ENCODE measurements around the gene CELF3. TPM values are rescaled to one million over a fixed set of nuclear protein-coding genes. Genes with fewer than 3 reads are reported as not detected.

Gene CELF3
- polyA plus RNA-seq, 1 donor (not counting 4 experiments of a cell fraction or from before 2014, with no cell fraction given): not detected

DNA sequence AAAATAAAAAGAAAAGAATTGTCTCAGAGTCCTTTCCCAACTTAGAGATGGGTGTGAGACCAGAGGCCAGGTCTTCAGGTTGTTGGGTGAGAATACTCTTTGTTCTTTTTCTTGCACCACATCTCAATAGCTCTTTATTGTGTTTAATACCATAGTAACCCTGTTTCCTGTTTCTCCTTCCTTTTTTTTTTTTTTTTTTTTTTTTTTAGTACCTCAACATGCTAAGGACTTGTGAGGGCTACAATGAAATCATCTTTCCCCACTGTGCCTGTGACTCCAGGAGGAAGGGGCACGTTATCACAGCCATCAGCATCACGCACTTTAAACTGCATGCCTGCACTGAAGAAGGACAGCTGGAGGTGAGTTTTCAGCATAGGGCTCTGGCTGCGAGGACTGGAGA, 24.4 kb downstream of the CELF3 start:
- TF ChIP-seq, protein P1, sequence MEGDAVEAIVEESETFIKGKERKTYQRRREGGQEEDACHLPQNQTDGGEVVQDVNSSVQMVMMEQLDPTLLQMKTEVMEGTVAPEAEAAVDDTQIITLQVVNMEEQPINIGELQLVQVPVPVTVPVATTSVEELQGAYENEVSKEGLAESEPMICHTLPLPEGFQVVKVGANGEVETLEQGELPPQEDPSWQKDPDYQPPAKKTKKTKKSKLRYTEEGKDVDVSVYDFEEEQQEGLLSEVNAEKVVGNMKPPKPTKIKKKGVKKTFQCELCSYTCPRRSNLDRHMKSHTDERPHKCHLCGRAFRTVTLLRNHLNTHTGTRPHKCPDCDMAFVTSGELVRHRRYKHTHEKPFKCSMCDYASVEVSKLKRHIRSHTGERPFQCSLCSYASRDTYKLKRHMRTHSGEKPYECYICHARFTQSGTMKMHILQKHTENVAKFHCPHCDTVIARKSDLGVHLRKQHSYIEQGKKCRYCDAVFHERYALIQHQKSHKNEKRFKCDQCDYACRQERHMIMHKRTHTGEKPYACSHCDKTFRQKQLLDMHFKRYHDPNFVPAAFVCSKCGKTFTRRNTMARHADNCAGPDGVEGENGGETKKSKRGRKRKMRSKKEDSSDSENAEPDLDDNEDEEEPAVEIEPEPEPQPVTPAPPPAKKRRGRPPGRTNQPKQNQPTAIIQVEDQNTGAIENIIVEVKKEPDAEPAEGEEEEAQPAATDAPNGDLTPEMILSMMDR (optimal IDR thresholded peaks at IDR 0.05 in 1 of 3, IDR thresholded peaks at IDR 0.05 in 1 of 3, conservative IDR thresholded peaks at IDR 0.05 in 1 of 3; ENCODE audit: extremely low read depth in 1 of 3, insufficient read depth in 2 of 3, low read length in 3 of 3): no peak
- TF ChIP-seq EZH2 (IDR thresholded peaks at IDR 0.05; ENCODE audit: low read length): no peak
- Histone ChIP-seq H3K4me2 (ENCODE audit: control insufficient read depth, extremely low read depth, insufficient read depth, low read depth, low read length) (no peak overlapping the region), H3K9me1 (ENCODE audit: control insufficient read depth, extremely low read depth, insufficient read depth, low read length) (no peaks in the 10 kb centered on the region), H3K27me3 (ENCODE audit: control insufficient read depth, extremely low read depth, insufficient read depth, low read length) (no peaks in the 10 kb centered on the region), H3K36me3 (ENCODE audit: control insufficient read depth in 2 of 2, extremely low read depth in 1 of 2, insufficient read depth in 2 of 2, low read length in 2 of 2) (peaks cover 6% of the 10 kb centered on the region in 2 experiments), H3K79me2 (ENCODE audit: control insufficient read depth, insufficient read depth, low read length) (no peaks in the 10 kb centered on the region), H3K4me1 (ENCODE audit: control insufficient read depth, extremely low read depth, insufficient read depth, low read length) (no peaks in the 10 kb centered on the region), H3K27ac (ENCODE audit: control insufficient read depth, insufficient read depth, low read length) (no peak overlapping the region), H2AFZ (ENCODE audit: control insufficient read depth, low read length) (no peak overlapping the region), H3K9me3 (ENCODE audit: control insufficient read depth, low read depth, low read length) (no peaks in the 10 kb centered on the region), H3K4me3 (ENCODE audit: control insufficient read depth in 2 of 3, extremely low read depth in 1 of 3, insufficient read depth in 2 of 3, low read depth in 1 of 3, low read length in 3 of 3) (no peak overlapping the region), H4K20me1 (ENCODE audit: control insufficient read depth, extremely low read depth, insufficient read depth, low read length) (no peaks in the 10 kb centered on the region), H3K9ac (ENCODE audit: control insufficient read depth, extremely low read depth, insufficient read depth, low read length) (no peak overlapping the region)
- dilution Hi-C loops (cut with MboI; ENCODE audit: extremely low pct_ligation_motif_present, low sequenced_read_pairs): no loop called here
- no peak for FAIRE-seq
- DNase-seq (ENCODE audit: low read depth, low spot score): no peak

DNA sequence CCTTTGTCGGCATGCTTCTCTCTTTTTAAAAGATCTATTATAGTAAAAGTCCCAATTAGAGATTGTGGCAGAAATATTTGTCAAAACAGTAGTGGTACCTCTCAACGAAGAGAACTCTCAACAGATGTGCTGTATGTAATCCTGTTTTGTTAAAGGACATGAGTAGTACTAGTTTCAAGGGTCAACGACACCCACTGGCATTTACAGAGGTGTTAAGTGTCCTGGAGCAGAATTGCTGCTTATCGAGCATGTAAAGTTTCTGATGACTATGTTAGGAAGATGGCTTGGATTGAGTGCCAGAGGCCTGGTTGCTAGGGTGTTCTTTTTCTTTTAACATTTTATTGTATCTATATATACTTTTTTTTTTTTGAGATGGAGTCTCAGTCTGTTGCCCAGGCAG, 27.1 kb downstream of the CELF3 start:
- H3K9me3 ChIP-seq (ENCODE audit: control insufficient read depth, low read depth, low read length): no peaks in the 10 kb centered on the region
- no peaks in the 10 kb centered on the region for H3K79me2 ChIP-seq (ENCODE audit: control insufficient read depth, insufficient read depth, low read length)
- no peak for FAIRE-seq
- dilution Hi-C loops (cut with MboI; ENCODE audit: extremely low pct_ligation_motif_present, low sequenced_read_pairs): no loop called here
- H3K9ac ChIP-seq (ENCODE audit: control insufficient read depth, extremely low read depth, insufficient read depth, low read length): no peak overlapping the region
- H4K20me1 ChIP-seq (ENCODE audit: control insufficient read depth, extremely low read depth, insufficient read depth, low read length): no peaks in the 10 kb centered on the region
- no peak overlapping the region for H2AFZ ChIP-seq (ENCODE audit: control insufficient read depth, low read length)
- H3K4me3 ChIP-seq (ENCODE audit: control insufficient read depth in 2 of 3, extremely low read depth in 1 of 3, insufficient read depth in 2 of 3, low read depth in 1 of 3, low read length in 3 of 3): no peak overlapping the region
- no peak for DNase-seq (ENCODE audit: low read depth, low spot score)
- H3K9me1 ChIP-seq (ENCODE audit: control insufficient read depth, extremely low read depth, insufficient read depth, low read length): no peaks in the 10 kb centered on the region
- H3K4me2 ChIP-seq (ENCODE audit: control insufficient read depth, extremely low read depth, insufficient read depth, low read depth, low read length): no peak overlapping the region
- no peak overlapping the region for H3K27ac ChIP-seq (ENCODE audit: control insufficient read depth, insufficient read depth, low read length)
- TF ChIP-seq, protein P1 (optimal IDR thresholded peaks at IDR 0.05 in 1 of 3, IDR thresholded peaks at IDR 0.05 in 1 of 3, conservative IDR thresholded peaks at IDR 0.05 in 1 of 3; ENCODE audit: extremely low read depth in 1 of 3, insufficient read depth in 2 of 3, low read length in 3 of 3): no peak
- TF ChIP-seq EZH2 (IDR thresholded peaks at IDR 0.05; ENCODE audit: low read length): no peak
- H3K4me1 ChIP-seq (ENCODE audit: control insufficient read depth, extremely low read depth, insufficient read depth, low read length): no peaks in the 10 kb centered on the region
- H3K27me3 ChIP-seq (ENCODE audit: control insufficient read depth, extremely low read depth, insufficient read depth, low read length): no peaks in the 10 kb centered on the region
- H3K36me3 ChIP-seq (ENCODE audit: control insufficient read depth in 2 of 2, extremely low read depth in 1 of 2, insufficient read depth in 2 of 2, low read length in 2 of 2): peaks cover 3 to 6% of the 10 kb centered on the region in 2 experiments
